Heart left ventricle (tissue), 16 donors: ENCODE data around the gene SLC16A8. TPM values are rescaled to one million over a fixed set of nuclear protein-coding genes. Genes with fewer than 3 reads are reported as not detected.
A peak's percentile ranks its signal among the peaks of the same experiment; 100 is the strongest.

Source experiments
- ATAC-seq, 4 donors: fragments of 200-7000 bp; cut with Tn5 transposase; one replicate each; pipeline ENCODE4 v1.9.1; 2020 to 2022; ENCODE audit warnings: moderate library complexity in 4 of 4, mild to moderate bottlenecking in 3 of 4, moderate number of reproducible peaks in 1 of 4
- DNase-seq, 5 donors: peaks; one replicate each; pipeline ENCODE4 v3.0.0-alpha.2; 2020
- H3K27ac ChIP-seq, 12 donors: fragments of 200-600 bp; sonication (generic) in 4 of 12; one replicate each; pipeline versions ENCODE4 v1.5.0 to v1.8.0; 2016 to 2022; ENCODE audit warnings: mild to moderate bottlenecking in 2 of 12
- H3K27me3 ChIP-seq, 9 donors: fragments of 200-600 bp; sonication (generic) in 2 of 9; one replicate each; pipeline versions ENCODE4 v1.5.1 to v1.8.0; 2016 to 2022; ENCODE audit warnings: mild to moderate bottlenecking in 3 of 9
- H3K36me3 ChIP-seq, 9 donors: fragments of 200-600 bp; sonication (generic) in 2 of 9; one replicate each; pipeline versions ENCODE4 v1.5.0 to v1.8.0; 2018 to 2022; ENCODE audit warnings: mild to moderate bottlenecking in 2 of 9
- H3K4me1 ChIP-seq, 12 donors: fragments of 200-600 bp; sonication (generic) in 4 of 12; one replicate each; pipeline versions ENCODE4 v1.5.0 to v1.8.0; 2016 to 2022; ENCODE audit warnings: mild to moderate bottlenecking in 3 of 12
- H3K4me3 ChIP-seq, 12 donors: fragments of 200-600 bp; sonication (generic) in 4 of 12; one replicate each; pipeline versions ENCODE4 v1.5.0 to v1.8.0; 2017 to 2022; ENCODE audit warnings: mild to moderate bottlenecking in 9 of 12, moderate library complexity in 4 of 12
- H3K9me3 ChIP-seq, 12 donors: fragments of 200-600 bp; sonication (generic) in 4 of 12; one replicate each; pipeline versions ENCODE4 v1.5.0 to v1.8.0; 2016 to 2022; ENCODE audit warnings: mild to moderate bottlenecking in 1 of 12
- CTCF ChIP-seq, 12 donors: fragments of 200-600 bp; sonication (generic) in 4 of 12; IDR thresholded peaks; one replicate each; pipeline versions ENCODE4 v1.5.0 to v1.8.0; 2018 to 2022; ENCODE audit warnings: antibody characterized with exemption in 12 of 12, mild to moderate bottlenecking in 5 of 12
- POLR2A ChIP-seq, 2 donors: fragments of 450-650 bp; IDR thresholded peaks; one replicate each; pipeline ENCODE4 v1.6.1; 2017; ENCODE audit warnings: antibody characterized with exemption in 2 of 2, mild to moderate bottlenecking in 2 of 2, moderate library complexity in 2 of 2
- WGBS, 4 donors: extraction: QIAGEN DNeasy Blood & Tissue Kit in 2 of 4; methylation state at CpG; one replicate each; pipeline versions ENCODE4 v1.1.5 to v1.1.7; 2013 to 2018; 5-methylcytosine and 5-hydroxymethylcytosine counted together
- intact Hi-C, 10 donors: fragments of 100-400 bp; cut with DNase I; formaldehyde crosslinking; loops; one replicate each; pipeline versions ENCODE4 v1.11.1 to v1.14.2; 2022
- polyA plus RNA-seq, 2 donors: library from polyadenylated mRNA; stranded (reverse); fragments of 200-250 nt; gene quantifications; one replicate each; pipeline ENCODE4 v1.2.3, GENCODE V29; 2013
- total RNA-seq, 9 donors: library from RNA; depleted of rRNA in 2 of 9; stranded (reverse); fragments of >200 nt in 2 of 9; fragmentation: NEBNext Ultra II Directional in 3 of 9; extraction: Animal tissue kit (Norgen Biotek cat#: 25700) in 3 of 9; gene quantifications; one replicate each; pipeline versions ENCODE4 v1.1.0 to v1.2.4, GENCODE V29; 2016 to 2023
- donor health status: ischemic (EF 13 %, LVEDD 7.1; RV severe dilation, severe dysfunction).
- donor health status: healthy with polysubstance abuse.
- donor health status: DM: no; HTN: yes; CAD: no.
- donor health status: DM: no; HTN: no; CAD: no.
- donor health status: ischemic (EF 25% LVEDD 6.9; RV normal size, moderate dysfunction).
- donor health status: ischemic (EF 25% LVEDD 5.7; RV mildly dilated, moderate dysfunction).
- donor health status: healthy.
- donor health status: DM: yes; HTN: yes; CAD: no.
- donor health status: ischemic (EF 35%, LVEDD 5.7; RV mildly dilated, moderate dysfunction).
- donor health status: nonischemic (EF 11% LVEDD 7.7; RV severe dilation, severe dysfunction).
- donor health status: DM: yes; HTN: yes; CAD: no.
- donor health status: PGD.
- donor health status: ischemic (EF 29% LVEDD 5.4; RV normal size, mild dysfunction).
- donor health status: nonischemic (EF 23%, LVEDD 6.1; RV moderate dilation, normal function).

SLC16A8 gene
- total and polyA plus RNA-seq, 11 donors = 0.34 TPM; not detected in 10

GRCh38 chr22:38115423-38116205 is 31.6 kb upstream of the SLC16A8 start:
- 95 to 97% (median 96%) methylated on average over 30 to 31 of the region's 31 CpGs for WGBS, 4 donors
- H3K4me1 ChIP-seq = peaks cover 0 to 11% (median 6%) of the 10 kb centered on the region in 12 donors
- DNase-seq (peak in 1 of 5 donors; percentile 54), ATAC-seq (no peak)
- no peaks in the 10 kb centered on the region for H3K9me3 ChIP-seq
- no peak for TF ChIP-seq POLR2A (IDR thresholded peaks at IDR 0.05)
- no peak for TF ChIP-seq CTCF (IDR thresholded peaks at IDR 0.05)
- intact Hi-C loops = loop anchor here in 8 of 10 donors (1.0 to 10.0 kb wide), 9 partner anchors 87 to 237 kb away; partner anchors contain the start of gene MAFF (in 4 of the 8)
- H3K36me3 ChIP-seq = peaks cover 0 to 10% (median 0%) of the 10 kb centered on the region in 9 donors
- no peak overlapping the region for H3K27ac ChIP-seq
- no peak overlapping the region for H3K4me3 ChIP-seq
- H3K27me3 ChIP-seq = no peaks in the 10 kb centered on the region

- ATAC-seq (peak; percentile 84 to 95 (median 94)), DNase-seq (peak; percentile 86 to 92 (median 87))
- TF ChIP-seq POLR2A (IDR thresholded peaks at IDR 0.05) (no peak), CTCF (IDR thresholded peaks at IDR 0.05) (peak; percentile 91 to 98 (median 95))
- 31 to 50% (median 48%) methylated on average over 15 to 32 of the region's 32 CpGs for whole genome bisulfite sequencing, 4 donors
- no peak overlapping the region for H3K4me3 ChIP-seq
- H3K27ac ChIP-seq = no peak overlapping the region
- H3K9me3 ChIP-seq = no peaks in the 10 kb centered on the region
- peaks cover 0 to 11% (median 6%) of the 10 kb centered on the region in 12 donors for H3K4me1 ChIP-seq
- no peaks in the 10 kb centered on the region for H3K27me3 ChIP-seq
- intact Hi-C loops = loop anchor here in 8 of 10 donors (1.0 to 10.0 kb wide), 10 partner anchors 88 to 239 kb away; partner anchors contain the start of gene MAFF (in 4 of the 8)
- H3K36me3 ChIP-seq = peaks cover 0 to 10% (median 0%) of the 10 kb centered on the region in 9 donors
Observed at GRCh38 chr22:38114484-38115398, 30.8 kb upstream of the SLC16A8 start.

GRCh38 chr22:38112381-38112780 is 28.4 kb upstream of the SLC16A8 start:
- peaks cover 0 to 12% (median 6%) of the 10 kb centered on the region in 12 donors for H3K4me1 ChIP-seq
- intact Hi-C loops = loop anchor here in 5 of 10 donors (5.0 to 10.0 kb wide), 5 partner anchors 92 to 240 kb away; partner anchors contain the start of gene MAFF (in 2 of the 5)
- H3K36me3 ChIP-seq = peaks cover 0 to 10% (median 0%) of the 10 kb centered on the region in 9 donors
- H3K4me3 ChIP-seq = no peak overlapping the region
- no peak overlapping the region for H3K27ac ChIP-seq
- ATAC-seq (no peak), DNase-seq (peak in 1 of 5 donors; percentile 62)
- TF ChIP-seq POLR2A (IDR thresholded peaks at IDR 0.05) = no peak
- no peak for TF ChIP-seq CTCF (IDR thresholded peaks at IDR 0.05)
- 80 to 97% (median 96%) methylated on average over 1 to 22 of the region's 22 CpGs for WGBS, 4 donors
- H3K9me3 ChIP-seq = no peaks in the 10 kb centered on the region
- no peaks in the 10 kb centered on the region for H3K27me3 ChIP-seq
